Measurements from ENCODE around the gene UBE2D4.
"Not testable (repeated sequence)": the region's sequence is repeated elsewhere in the genome, so short reads cannot be mapped to it uniquely, and the experiment has no call there.

- not testable (repeated sequence) for TF ChIP-seq YY1 (IDR thresholded peaks at IDR 0.05; ENCODE audit: insufficient read depth, insufficient read length); ZNF274 (IDR thresholded peaks at IDR 0.05; ENCODE audit: low read depth, low read length)
These were observed 61.2 kb downstream of the UBE2D4 start for GRCh38 chr7:43987476-43987875.

Measured in NT2/D1 (cell line).